ENCODE results near the gene EPAS1. TPM values are rescaled to one million over a fixed set of nuclear protein-coding genes. Genes with fewer than 3 reads are reported as not detected.

EPAS1 gene
- total and polyA plus RNA-seq, 9 of the 15 experiments (the other 6 are each of a cell fraction or from before 2014, with no cell fraction given) = 0.25 to 11.2 (median 4.1) TPM

GRCh38 chr2:46298522-46299353 lies 1.5 kb downstream of the EPAS1 start (continued):
- TF ChIP-seq CBX8 (IDR thresholded peaks at IDR 0.05; ENCODE audit: borderline replicate concordance, extremely low read depth, low read depth, low read length, poor library complexity, severe bottlenecking) = no peak
- TF ChIP-seq TAL1 (IDR thresholded peaks at IDR 0.05) = no peak
- peak; percentile 21; the same call in 1 of the 2 replicates for TF ChIP-seq AFF4 (CRISPR knock-in tag; IDR thresholded peaks at IDR 0.05)
- no peak for TF ChIP-seq ETV6 (IDR thresholded peaks at IDR 0.05; ENCODE audit: borderline replicate concordance in 1 of 2, low read depth in 2 of 2, low read length in 1 of 2)
- TF ChIP-seq ETV6 (CRISPR knock-in tag; IDR thresholded peaks at IDR 0.05; ENCODE audit: borderline replicate concordance) = 0 out of 2 replicates have a peak, but pooled peaks have one; percentile 36
- peak; percentile 56; the same call in 1 of the 2 replicates for TF ChIP-seq ZNF263 (CRISPR knock-in tag; IDR thresholded peaks at IDR 0.05; ENCODE audit: borderline replicate concordance)
- TF ChIP-seq FOXK1 (CRISPR knock-in tag; IDR thresholded peaks at IDR 0.05; ENCODE audit: borderline replicate concordance) = 0 out of 2 replicates have a peak, but pooled peaks have one; percentile 8
